NT2/D1 (cell line): ENCODE data around the gene GSE1.

Experiments used
- SUZ12 ChIP-seq: IDR thresholded peaks from 2 replicates; pipeline ENCODE4 v1.6.1; 2011; ENCODE audit not compliant: insufficient read length, insufficient read depth; ENCODE audit errors: extremely low read depth
- YY1 ChIP-seq: IDR thresholded peaks from 2 replicates; pipeline ENCODE4 v1.6.1; 2011; ENCODE audit not compliant: insufficient read length, insufficient read depth
- ZNF274 ChIP-seq: IDR thresholded peaks from 2 replicates; pipeline ENCODE4 v1.6.1; 2011; ENCODE audit warnings: mild to moderate bottlenecking, low read depth, low read length

DNA sequence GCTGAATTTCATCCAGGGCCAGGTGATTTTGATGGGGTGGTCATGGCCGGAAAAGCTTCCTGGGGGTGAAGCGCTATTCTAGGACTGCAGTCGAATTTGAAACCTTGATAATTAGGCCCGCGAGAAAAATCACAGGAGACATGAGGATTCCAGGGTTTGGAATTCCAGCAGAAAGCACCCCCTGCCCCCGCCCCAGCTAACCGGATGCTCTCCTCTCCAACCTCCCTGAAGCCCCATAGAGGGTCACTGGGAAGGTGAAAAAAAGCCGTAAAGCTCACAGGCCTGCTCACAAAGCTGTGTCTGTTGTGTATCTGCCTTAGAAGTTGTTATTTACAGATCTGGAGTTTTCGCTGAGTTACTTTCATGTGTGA is 76.8 kb downstream of the GSE1 start:
- no peak for TF ChIP-seq ZNF274
- TF ChIP-seq SUZ12: no peak
- no peak for TF ChIP-seq YY1
